ENCODE results near the gene ITIH4.
A peak's percentile ranks its signal among the peaks of the same experiment; 100 is the strongest.

Gene ITIH4

GRCh38 chr3:52787672-52788625 lies 42.5 kb downstream of the ITIH4 start:
- H3K4me3 ChIP-seq (replicated peaks in 1 of 2; ENCODE audit: low read depth in 2 of 2, low read length in 2 of 2), result no peak overlapping the region
- DNase-seq (ENCODE audit: low read depth in 2 of 2), result peak in 1 of 2 donors; percentile 11
- no peak for TF ChIP-seq CTCF (IDR thresholded peaks at IDR 0.05; ENCODE audit: low read depth, low read length)

- TF ChIP-seq CTCF (IDR thresholded peaks at IDR 0.05; ENCODE audit: low read depth, low read length), result no peak
- DNase-seq (ENCODE audit: low read depth in 2 of 2), result no peak
- H3K4me3 ChIP-seq (replicated peaks in 1 of 2; ENCODE audit: low read depth in 2 of 2, low read length in 2 of 2), result no peak overlapping the region
These were observed 43.2 kb downstream of the ITIH4 start for GRCh38 chr3:52787246-52787645.

GRCh38 chr3:52786330-52787215 lies 43.9 kb downstream of the ITIH4 start:
- no peak for TF ChIP-seq CTCF (IDR thresholded peaks at IDR 0.05; ENCODE audit: low read depth, low read length)
- no peak overlapping the region for H3K4me3 ChIP-seq (replicated peaks in 1 of 2; ENCODE audit: low read depth in 2 of 2, low read length in 2 of 2)
- no peak for DNase-seq (ENCODE audit: low read depth in 2 of 2)

GRCh38 chr3:52784931-52785590 lies 45.4 kb downstream of the ITIH4 start:
- H3K4me3 ChIP-seq (replicated peaks in 1 of 2; ENCODE audit: low read depth in 2 of 2, low read length in 2 of 2), result no peak overlapping the region
- no peak for DNase-seq (ENCODE audit: low read depth in 2 of 2)
- no peak for TF ChIP-seq CTCF (IDR thresholded peaks at IDR 0.05; ENCODE audit: low read depth, low read length)

GRCh38 chr3:52784021-52784621 lies 46.4 kb downstream of the ITIH4 start:
- TF ChIP-seq CTCF (IDR thresholded peaks at IDR 0.05; ENCODE audit: low read depth, low read length), result no peak
- H3K4me3 ChIP-seq (replicated peaks in 1 of 2; ENCODE audit: low read depth in 2 of 2, low read length in 2 of 2), result no peak overlapping the region
- no peak for DNase-seq (ENCODE audit: low read depth in 2 of 2)

- DNase-seq (ENCODE audit: low read depth in 2 of 2), result no peak
- no peak for TF ChIP-seq CTCF (IDR thresholded peaks at IDR 0.05; ENCODE audit: low read depth, low read length)
- H3K4me3 ChIP-seq (replicated peaks in 1 of 2; ENCODE audit: low read depth in 2 of 2, low read length in 2 of 2), result no peak overlapping the region
These were observed 47.3 kb downstream of the ITIH4 start for GRCh38 chr3:52783211-52783555.

All from cardiac fibroblast (primary cell).